SK-N-SH treated with all-trans-retinoic acid at 6 μM for 48 hours (cell line): ENCODE data around the gene VEZF1.

Experiments
- ARNTL ChIP-seq: fragments of 450-650 bp; formaldehyde crosslinking; IDR thresholded peaks from 2 replicates; pipeline ENCODE4 v1.5.0; 2020; ENCODE audit warnings: low read depth, mild to moderate bottlenecking, moderate library complexity, borderline replicate concordance
- CREB5 ChIP-seq: fragments of 250-450 bp; sonication (Bioruptor Pico); IDR thresholded peaks from 2 replicates; pipeline ENCODE4 v1.5.1; 2020; ENCODE audit warnings: low read depth, mild to moderate bottlenecking, moderate library complexity
- CSDC2 ChIP-seq: fragments of 250-450 bp; sonication (Bioruptor Pico); IDR thresholded peaks from 2 replicates; pipeline ENCODE4 v1.5.0; 2020; ENCODE audit warnings: mild to moderate bottlenecking, moderate library complexity
- ESRRG ChIP-seq: fragments of 250-450 bp; sonication (Bioruptor Pico); IDR thresholded peaks from 2 replicates; pipeline ENCODE4 v1.6.1; 2021; ENCODE audit warnings: mild to moderate bottlenecking
- GLIS3 ChIP-seq: fragments of 250-450 bp; sonication (Bioruptor Pico); IDR thresholded peaks from 2 replicates; pipeline ENCODE4 v1.5.0; 2020; ENCODE audit warnings: mild to moderate bottlenecking, moderate library complexity
- ZC3H10 ChIP-seq: fragments of 250-450 bp; sonication (Bioruptor Pico); IDR thresholded peaks from 2 replicates; pipeline ENCODE4 v1.5.1; 2021; ENCODE audit warnings: mild to moderate bottlenecking, moderate library complexity
- ZNF565 ChIP-seq: fragments of 450-650 bp; formaldehyde crosslinking; conservative IDR thresholded peaks from 2 replicates; pipeline ENCODE4 v1.5.0; 2020; ENCODE audit warnings: low read depth, mild to moderate bottlenecking, moderate library complexity

DNA sequence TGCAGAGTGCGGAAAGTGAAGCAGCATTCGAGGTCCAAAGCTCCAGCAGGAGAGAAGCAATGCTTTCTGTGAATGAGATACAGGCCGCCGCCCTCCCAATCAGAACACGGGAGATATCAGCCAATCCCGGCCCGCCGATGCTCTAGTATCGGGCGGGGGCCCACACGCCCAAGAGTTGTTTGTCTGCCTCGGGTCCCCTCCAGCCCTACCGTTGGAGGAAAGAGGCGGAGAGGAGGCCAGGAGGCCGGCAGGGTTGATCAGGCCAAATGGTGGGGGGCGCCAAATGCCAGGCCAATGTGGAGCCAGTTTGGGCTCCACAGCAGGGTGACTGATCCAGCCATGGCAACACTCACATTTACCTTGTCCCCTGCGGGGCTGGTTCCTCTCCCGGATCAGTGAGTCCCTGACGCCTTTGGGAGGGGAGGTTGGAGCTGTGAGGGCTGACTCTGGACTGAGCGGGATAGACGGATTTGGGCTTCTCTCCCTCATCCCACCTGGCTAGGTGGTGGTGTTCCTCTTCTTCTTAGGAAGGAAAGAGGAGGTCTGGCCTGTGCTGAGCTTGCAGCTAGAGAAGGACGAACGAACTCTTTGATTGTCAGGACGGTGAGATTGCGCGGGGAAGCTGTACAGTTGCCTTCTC lies 22.4 kb downstream of the VEZF1 start:
- TF ChIP-seq ARNTL (CRISPR knock-in tag) (no peak), CSDC2 (CRISPR knock-in tag) (no peak), CREB5 (CRISPR knock-in tag) (no peak), GLIS3 (CRISPR knock-in tag) (no peak), ZNF565 (CRISPR knock-in tag) (no peak), ESRRG (CRISPR knock-in tag) (no peak), ZC3H10 (CRISPR knock-in tag) (no peak)
